A673 (cell line): ENCODE measurements around the gene SMYD3. TPM values are rescaled to one million over a fixed set of nuclear protein-coding genes. Genes with fewer than 3 reads are reported as not detected.

Experiments
- BruUV-seq: library from RNA; stranded (reverse); fragments of 400-500 nt; replicated peaks from 2 replicates; lab custom pipeline; 2021; lab: Mats Ljungman, UMichigan
- CTCF ChIA-PET: fragments of 300-600 bp; sonication (Branson Sonifier 250); formaldehyde crosslinking; loops from one replicate; lab custom pipeline; 2022; ENCODE audit warnings: antibody characterized with exemption; lab: Charles Lee
- POLR2A ChIA-PET: fragments of 300-600 bp; sonication (Branson Sonifier 250); formaldehyde crosslinking; loops from one replicate; lab custom pipeline; 2022; ENCODE audit warnings: antibody characterized with exemption; ENCODE audit not compliant: low non-redundant PET; lab: Charles Lee
- DNase-seq: peaks from one replicate; pipeline ENCODE4 v3.0.0-alpha.2; 2015; ENCODE audit warnings: low spot score
- H3K27ac ChIP-seq: fragments of 200-600 bp; sonication (generic); 2 replicates; pipeline ENCODE4 v1.5.1; 2016; ENCODE audit warnings: mixed run types, low read depth, mild to moderate bottlenecking, mixed read lengths, antibody characterized with exemption, low read length; ENCODE audit not compliant: poor library complexity, severe bottlenecking
- H3K27me3 ChIP-seq: fragments of 200-600 bp; sonication (generic); replicated peaks from 2 replicates; pipeline ENCODE4 v1.6.1; 2017; ENCODE audit warnings: mixed run types, low read depth, mild to moderate bottlenecking, mixed read lengths, antibody characterized with exemption, low read length; ENCODE audit not compliant: insufficient read depth, poor library complexity
- H3K36me3 ChIP-seq: fragments of 200-600 bp; sonication (generic); 2 replicates; pipeline ENCODE4 v1.6.1; 2016; ENCODE audit warnings: mixed run types, mild to moderate bottlenecking, mixed read lengths, antibody characterized with exemption, low read length; ENCODE audit not compliant: insufficient read depth, poor library complexity, severe bottlenecking
- H3K4me1 ChIP-seq: fragments of 200-600 bp; sonication (generic); 2 replicates; pipeline ENCODE4 v1.6.1; 2017; ENCODE audit warnings: mixed run types, mild to moderate bottlenecking, mixed read lengths, antibody characterized with exemption, low read length; ENCODE audit not compliant: insufficient read depth, poor library complexity, severe bottlenecking
- H3K4me3 ChIP-seq: fragments of 200-600 bp; sonication (generic); 2 replicates; pipeline ENCODE4 v1.5.1; 2016; ENCODE audit warnings: low read depth, mixed run types, mild to moderate bottlenecking, mixed read lengths, low read length; ENCODE audit not compliant: poor library complexity, severe bottlenecking
- H3K9me3 ChIP-seq: fragments of 200-600 bp; sonication (generic); 2 replicates; pipeline ENCODE4 v1.6.1; 2016; ENCODE audit warnings: mixed run types, low read depth, mild to moderate bottlenecking, mixed read lengths, antibody characterized with exemption, low read length; ENCODE audit not compliant: poor library complexity, severe bottlenecking
- EZH2 ChIP-seq: fragments of 200-600 bp; sonication (generic); IDR thresholded peaks from 2 replicates; pipeline ENCODE4 v1.6.1; 2017; ENCODE audit warnings: borderline replicate concordance, low read depth, mild to moderate bottlenecking, mixed read lengths, antibody characterized with exemption, low read length; ENCODE audit not compliant: poor library complexity, severe bottlenecking
- intact Hi-C: fragments of 100-400 bp; cut with micrococcal nuclease; formaldehyde crosslinking; loops from one replicate; pipeline ENCODE4 v1.10.0; 2022; ENCODE audit not compliant: unreplicated experiment
- total RNA-seq: library from RNA; stranded (reverse); gene quantifications from 2 replicates; pipeline ENCODE4 v1.2.3, GENCODE V29; 2021
- TF ChIP-seq, protein P1 (sequence below): fragments of 300-800, 200-600 bp; sonication (generic); conservative IDR thresholded peaks from 2 replicates; pipeline ENCODE4 v1.5.1; 2017; ENCODE audit warnings: low read depth, mild to moderate bottlenecking, antibody characterized with exemption, low read length, moderate library complexity, mixed read lengths

Gene SMYD3
- total RNA-seq, 1 experiment from 2014 or later = 29.0 TPM

DNA sequence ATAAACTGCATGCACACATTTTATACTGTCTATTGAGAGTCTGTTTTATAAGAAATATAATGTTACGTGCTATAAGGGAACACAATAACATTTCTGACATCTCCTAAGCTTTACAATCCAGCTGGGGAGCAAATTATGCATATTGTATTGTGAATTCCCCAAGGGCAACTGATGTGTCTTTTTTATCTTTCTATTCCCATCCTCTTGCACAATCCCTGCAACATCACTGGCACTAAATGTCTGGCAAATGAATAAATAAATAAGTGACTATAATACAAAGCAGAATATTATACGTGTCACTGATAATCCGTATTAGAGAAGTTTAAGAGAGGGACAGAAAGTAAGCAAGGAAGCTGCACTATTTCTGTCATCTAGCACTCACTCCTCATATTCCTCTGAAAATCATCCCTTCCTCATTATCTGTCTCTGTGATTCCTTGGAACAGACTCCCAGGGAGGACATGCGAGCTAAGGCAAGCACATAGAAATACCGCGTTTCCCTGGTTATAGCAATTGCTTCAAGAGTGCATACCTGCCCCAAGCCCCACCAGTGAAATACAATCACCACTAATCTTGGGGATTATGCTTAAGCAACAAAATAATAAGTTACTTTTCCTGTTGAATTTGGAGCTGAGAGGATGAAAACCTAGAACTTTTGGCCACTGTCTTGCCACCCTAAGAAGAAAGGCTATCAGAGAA is 205.4 kb downstream of the SMYD3 start:
- no peaks in the 10 kb centered on the region for H3K36me3 ChIP-seq
- H3K9me3 ChIP-seq = no peaks in the 10 kb centered on the region
- no peak overlapping the region for H3K27ac ChIP-seq
- intact Hi-C loops = no loop called here
- POLR2A ChIA-PET = no interaction called here
- CTCF ChIA-PET = no interaction called here
- BruUV-seq = no TSS peak
- H3K4me3 ChIP-seq = no peak overlapping the region
- no peak for TF ChIP-seq EZH2
- TF ChIP-seq, protein P1, sequence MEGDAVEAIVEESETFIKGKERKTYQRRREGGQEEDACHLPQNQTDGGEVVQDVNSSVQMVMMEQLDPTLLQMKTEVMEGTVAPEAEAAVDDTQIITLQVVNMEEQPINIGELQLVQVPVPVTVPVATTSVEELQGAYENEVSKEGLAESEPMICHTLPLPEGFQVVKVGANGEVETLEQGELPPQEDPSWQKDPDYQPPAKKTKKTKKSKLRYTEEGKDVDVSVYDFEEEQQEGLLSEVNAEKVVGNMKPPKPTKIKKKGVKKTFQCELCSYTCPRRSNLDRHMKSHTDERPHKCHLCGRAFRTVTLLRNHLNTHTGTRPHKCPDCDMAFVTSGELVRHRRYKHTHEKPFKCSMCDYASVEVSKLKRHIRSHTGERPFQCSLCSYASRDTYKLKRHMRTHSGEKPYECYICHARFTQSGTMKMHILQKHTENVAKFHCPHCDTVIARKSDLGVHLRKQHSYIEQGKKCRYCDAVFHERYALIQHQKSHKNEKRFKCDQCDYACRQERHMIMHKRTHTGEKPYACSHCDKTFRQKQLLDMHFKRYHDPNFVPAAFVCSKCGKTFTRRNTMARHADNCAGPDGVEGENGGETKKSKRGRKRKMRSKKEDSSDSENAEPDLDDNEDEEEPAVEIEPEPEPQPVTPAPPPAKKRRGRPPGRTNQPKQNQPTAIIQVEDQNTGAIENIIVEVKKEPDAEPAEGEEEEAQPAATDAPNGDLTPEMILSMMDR = no peak
- peak; percentile 51 for DNase-seq
- no peaks in the 10 kb centered on the region for H3K27me3 ChIP-seq
- H3K4me1 ChIP-seq = peaks cover 35% of the 10 kb centered on the region

DNA sequence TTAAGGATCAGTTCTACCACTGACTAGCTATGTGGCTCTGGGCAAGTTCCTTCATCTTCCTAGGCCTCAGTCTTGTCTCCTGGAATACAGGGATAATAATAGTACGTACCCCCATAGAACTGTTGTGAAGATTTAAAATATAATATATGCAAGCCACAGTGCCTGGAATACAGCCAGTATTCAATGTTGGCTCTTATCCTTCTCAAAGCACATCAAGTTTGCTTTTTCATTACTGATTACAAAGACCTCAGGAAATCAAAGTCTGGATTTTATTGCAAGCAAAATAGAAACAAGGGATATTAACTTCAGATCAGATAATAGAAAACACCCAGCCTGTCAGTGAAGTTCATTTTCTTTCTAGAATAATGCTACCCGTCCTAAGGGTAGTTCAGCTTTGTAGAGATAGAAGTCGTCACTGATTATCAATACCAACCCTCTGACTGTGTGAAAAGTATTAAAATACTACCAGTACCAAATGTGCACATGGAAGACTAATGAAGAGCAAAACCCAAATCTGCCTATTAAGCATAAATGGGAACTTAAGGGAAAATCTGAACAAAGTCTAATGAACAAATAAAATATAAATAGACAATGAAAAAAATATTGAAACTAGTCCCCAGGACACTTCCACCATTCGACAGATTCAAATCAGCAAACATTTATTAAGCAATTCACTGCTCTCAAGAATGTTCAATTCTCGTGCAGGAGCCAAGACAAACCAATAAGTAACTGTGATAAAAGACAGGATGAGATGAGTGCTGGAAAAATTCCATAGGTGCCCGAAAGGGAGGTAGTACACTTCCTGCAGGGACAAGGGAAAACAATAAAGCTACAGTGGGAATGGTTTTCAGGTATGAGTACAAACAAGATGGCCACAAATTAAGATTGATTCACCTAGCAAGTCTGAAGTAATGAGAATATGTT is 206.2 kb downstream of the SMYD3 start:
- TF ChIP-seq, protein P1 = no peak
- no peak for TF ChIP-seq EZH2
- intact Hi-C loops = no loop called here
- Histone ChIP-seq H3K27me3 (no peaks in the 10 kb centered on the region), H3K4me3 (no peak overlapping the region), H3K36me3 (no peaks in the 10 kb centered on the region), H3K4me1 (peaks cover 32% of the 10 kb centered on the region), H3K9me3 (no peaks in the 10 kb centered on the region), H3K27ac (no peak overlapping the region)
- no TSS peak for BruUV-seq
- no peak for DNase-seq
- ChIA-PET POLR2A (no interaction called here), CTCF (no interaction called here)

DNA sequence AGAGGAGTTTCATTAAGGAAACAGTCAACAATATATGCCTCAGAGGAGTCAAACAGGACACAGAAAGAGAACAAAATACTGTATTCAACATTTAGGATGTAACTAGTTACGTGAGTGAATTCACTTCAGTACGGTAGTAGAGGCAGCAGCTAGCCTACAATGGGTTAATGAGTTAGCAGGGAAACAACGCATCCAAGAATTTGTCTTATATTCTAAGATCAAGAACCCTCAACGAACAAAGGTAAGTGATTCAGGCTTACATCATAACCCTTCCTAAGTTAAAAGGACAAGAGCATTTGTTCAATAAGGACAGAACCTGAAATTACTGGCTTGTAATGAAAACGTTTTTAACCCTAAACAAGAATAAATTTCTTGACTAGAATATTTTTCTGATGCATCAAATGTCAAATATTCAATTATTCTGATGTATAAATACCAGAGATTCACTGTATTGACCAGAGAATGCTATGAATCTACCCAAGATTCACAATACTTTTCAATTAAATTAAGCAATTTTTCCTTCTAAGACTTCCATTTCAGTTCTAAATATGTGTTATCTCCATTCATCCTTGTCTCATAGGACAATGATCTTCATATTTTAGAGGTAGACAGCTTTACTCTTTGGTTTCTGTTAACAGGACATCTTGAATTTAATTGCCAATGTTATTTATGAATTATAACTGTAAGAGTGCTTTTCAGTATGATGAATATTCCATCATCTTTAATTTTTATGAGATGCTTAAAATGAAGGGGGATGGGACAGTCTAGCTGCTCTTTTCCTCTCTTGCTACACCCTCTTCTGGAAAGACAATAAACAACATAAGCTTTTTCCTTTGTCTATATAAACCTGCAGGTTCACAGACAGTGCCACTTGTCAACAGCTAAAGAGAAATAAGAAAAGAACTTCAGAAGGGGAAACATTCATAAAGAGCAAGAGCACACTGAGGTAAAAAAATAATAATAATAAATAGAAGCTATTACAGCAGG is 209.5 kb downstream of the SMYD3 start:
- Histone ChIP-seq H3K27ac (no peak overlapping the region), H3K27me3 (no peaks in the 10 kb centered on the region), H3K4me1 (peaks cover 23% of the 10 kb centered on the region), H3K9me3 (no peaks in the 10 kb centered on the region), H3K36me3 (no peaks in the 10 kb centered on the region), H3K4me3 (no peak overlapping the region)
- POLR2A ChIA-PET = no interaction called here
- no peak for TF ChIP-seq EZH2
- intact Hi-C loops = no loop called here
- CTCF ChIA-PET = no interaction called here
- BruUV-seq = no TSS peak
- no peak for DNase-seq
